Measurements from ENCODE around the gene SEMA6B.

Gene SEMA6B

GRCh38 chr19:4559569-4559968 lies at the start of gene SEMA6B:
Gene SEMA6B, minus strand, starts transcription at chr19:4559684. Its CDS starts 1,227 bp downstream, at chr19:4558457.
- no peak within 1 kb of the TSS for H3K27ac ChIP-seq
- no peaks in the 10 kb centered on the region for H3K36me3 ChIP-seq (ENCODE audit: insufficient read depth)
- H3K4me2 ChIP-seq: no peak within 1 kb of the TSS
- TF ChIP-seq CTCF (conservative IDR thresholded peaks at IDR 0.05; ENCODE audit: low read depth, low read length): no peak
- no peak within 1 kb of the TSS for H3K4me3 ChIP-seq (IDR thresholded peaks at IDR 0.05; ENCODE audit: insufficient read depth, low read depth, low read length)
- H3K79me2 ChIP-seq (ENCODE audit: insufficient read depth, low read depth): no peaks in the 10 kb centered on the region
- no peak within 1 kb of the TSS for H2AFZ ChIP-seq (ENCODE audit: low read depth)
- H3K9ac ChIP-seq: no peak within 1 kb of the TSS
- no peaks in the 10 kb centered on the region for H3K4me1 ChIP-seq (ENCODE audit: low read depth, poor library complexity, severe bottlenecking)
- no peaks in the 10 kb centered on the region for H4K20me1 ChIP-seq (ENCODE audit: insufficient read depth)
- H3K27me3 ChIP-seq (ENCODE audit: insufficient read depth, low read depth): peaks cover 13% of the 10 kb centered on the region; the same call in 1 of the 2 replicates

- Histone ChIP-seq H3K27ac (no peak overlapping the region), H4K20me1 (ENCODE audit: insufficient read depth) (no peaks in the 10 kb centered on the region), H2AFZ (ENCODE audit: low read depth) (no peak overlapping the region), H3K4me3 (IDR thresholded peaks at IDR 0.05; ENCODE audit: insufficient read depth, low read depth, low read length) (no peak overlapping the region), H3K4me2 (no peak overlapping the region), H3K9ac (no peak overlapping the region), H3K79me2 (ENCODE audit: insufficient read depth, low read depth) (no peaks in the 10 kb centered on the region), H3K36me3 (ENCODE audit: insufficient read depth) (no peaks in the 10 kb centered on the region), H3K4me1 (ENCODE audit: low read depth, poor library complexity, severe bottlenecking) (no peaks in the 10 kb centered on the region), H3K27me3 (ENCODE audit: insufficient read depth, low read depth) (peaks cover 32% of the 10 kb centered on the region)
- no peak for TF ChIP-seq CTCF (conservative IDR thresholded peaks at IDR 0.05; ENCODE audit: low read depth, low read length)
These were observed 47.6 kb upstream of the SEMA6B start for GRCh38 chr19:4606921-4607678.

GRCh38 chr19:4606181-4606580 lies 46.7 kb upstream of the SEMA6B start:
- H3K79me2 ChIP-seq (ENCODE audit: insufficient read depth, low read depth): no peaks in the 10 kb centered on the region
- no peaks in the 10 kb centered on the region for H3K36me3 ChIP-seq (ENCODE audit: insufficient read depth)
- H3K4me2 ChIP-seq: no peak overlapping the region
- no peak overlapping the region for H3K27ac ChIP-seq
- no peak overlapping the region for H3K4me3 ChIP-seq (IDR thresholded peaks at IDR 0.05; ENCODE audit: insufficient read depth, low read depth, low read length)
- no peak overlapping the region for H2AFZ ChIP-seq (ENCODE audit: low read depth)
- no peak for TF ChIP-seq CTCF (conservative IDR thresholded peaks at IDR 0.05; ENCODE audit: low read depth, low read length)
- peaks cover 29% of the 10 kb centered on the region for H3K27me3 ChIP-seq (ENCODE audit: insufficient read depth, low read depth)
- no peaks in the 10 kb centered on the region for H3K4me1 ChIP-seq (ENCODE audit: low read depth, poor library complexity, severe bottlenecking)
- no peaks in the 10 kb centered on the region for H4K20me1 ChIP-seq (ENCODE audit: insufficient read depth)
- H3K9ac ChIP-seq: no peak overlapping the region

GRCh38 chr19:4604912-4605311 lies 45.4 kb upstream of the SEMA6B start:
- no peak overlapping the region for H2AFZ ChIP-seq (ENCODE audit: low read depth)
- no peak for TF ChIP-seq CTCF (conservative IDR thresholded peaks at IDR 0.05; ENCODE audit: low read depth, low read length)
- no peaks in the 10 kb centered on the region for H3K36me3 ChIP-seq (ENCODE audit: insufficient read depth)
- peaks cover 20% of the 10 kb centered on the region for H3K27me3 ChIP-seq (ENCODE audit: insufficient read depth, low read depth)
- H3K79me2 ChIP-seq (ENCODE audit: insufficient read depth, low read depth): no peaks in the 10 kb centered on the region
- H3K9ac ChIP-seq: no peak overlapping the region
- H3K4me3 ChIP-seq (IDR thresholded peaks at IDR 0.05; ENCODE audit: insufficient read depth, low read depth, low read length): no peak overlapping the region
- no peaks in the 10 kb centered on the region for H4K20me1 ChIP-seq (ENCODE audit: insufficient read depth)
- no peak overlapping the region for H3K4me2 ChIP-seq
- H3K27ac ChIP-seq: no peak overlapping the region
- H3K4me1 ChIP-seq (ENCODE audit: low read depth, poor library complexity, severe bottlenecking): no peaks in the 10 kb centered on the region
